OCI-M1 (cell line): Measurements from ENCODE around the gene PGP.

Experiments used
- DNase-seq: peaks from one replicate; lab custom pipeline; 2025; lab: John Stamatoyannopoulos, UW

The PGP gene

GRCh38 chr16:2180962-2181923 is 33.4 kb downstream of the PGP start:
- no peak for DNase-seq

GRCh38 chr16:2180461-2180860 is 34.2 kb downstream of the PGP start:
- no peak for DNase-seq

- no peak for DNase-seq
These were observed 35.1 kb downstream of the PGP start for GRCh38 chr16:2179576-2179975.

GRCh38 chr16:2179107-2179501 is 35.5 kb downstream of the PGP start:
- DNase-seq: no peak

GRCh38 chr16:2178321-2179106 is 36.1 kb downstream of the PGP start:
- no peak for DNase-seq

GRCh38 chr16:2177561-2177960 is 37.1 kb downstream of the PGP start:
- DNase-seq: no peak

- no peak for DNase-seq
These were observed 37.5 kb downstream of the PGP start for GRCh38 chr16:2177101-2177500.

- no peak for DNase-seq
These were observed 38.6 kb downstream of the PGP start for GRCh38 chr16:2176047-2176446.

- no peak for DNase-seq
These were observed 39.2 kb downstream of the PGP start for GRCh38 chr16:2175454-2175853.

GRCh38 chr16:2174396-2175131 is 40.1 kb downstream of the PGP start:
- DNase-seq: no peak

- DNase-seq: no peak
These were observed 40.7 kb downstream of the PGP start for GRCh38 chr16:2173916-2174315.

- DNase-seq: no peak
These were observed 41.3 kb downstream of the PGP start for GRCh38 chr16:2173366-2173765.

GRCh38 chr16:2172688-2173335 is 41.8 kb downstream of the PGP start:
- no peak for DNase-seq

GRCh38 chr16:2171601-2172178 is 43.0 kb downstream of the PGP start:
- no peak for DNase-seq

- no peak for DNase-seq
These were observed 43.8 kb downstream of the PGP start for GRCh38 chr16:2170587-2171435.

- no peak for DNase-seq
These were observed 44.6 kb downstream of the PGP start for GRCh38 chr16:2170080-2170479.

GRCh38 chr16:2167068-2167638 is 47.5 kb downstream of the PGP start:
- no peak for DNase-seq

GRCh38 chr16:2166263-2167067 is 48.2 kb downstream of the PGP start:
- no peak for DNase-seq

GRCh38 chr16:2165861-2166260 is 48.8 kb downstream of the PGP start:
- no peak for DNase-seq
